Measurements from ENCODE around the gene AKAP5.

AKAP5 gene

GRCh38 chr14:64520699-64521098, 55.4 kb downstream of the AKAP5 start:
- peaks cover 5% of the 10 kb centered on the region for H3K4me1 ChIP-seq (ENCODE audit: insufficient read depth, low read length)

DNA sequence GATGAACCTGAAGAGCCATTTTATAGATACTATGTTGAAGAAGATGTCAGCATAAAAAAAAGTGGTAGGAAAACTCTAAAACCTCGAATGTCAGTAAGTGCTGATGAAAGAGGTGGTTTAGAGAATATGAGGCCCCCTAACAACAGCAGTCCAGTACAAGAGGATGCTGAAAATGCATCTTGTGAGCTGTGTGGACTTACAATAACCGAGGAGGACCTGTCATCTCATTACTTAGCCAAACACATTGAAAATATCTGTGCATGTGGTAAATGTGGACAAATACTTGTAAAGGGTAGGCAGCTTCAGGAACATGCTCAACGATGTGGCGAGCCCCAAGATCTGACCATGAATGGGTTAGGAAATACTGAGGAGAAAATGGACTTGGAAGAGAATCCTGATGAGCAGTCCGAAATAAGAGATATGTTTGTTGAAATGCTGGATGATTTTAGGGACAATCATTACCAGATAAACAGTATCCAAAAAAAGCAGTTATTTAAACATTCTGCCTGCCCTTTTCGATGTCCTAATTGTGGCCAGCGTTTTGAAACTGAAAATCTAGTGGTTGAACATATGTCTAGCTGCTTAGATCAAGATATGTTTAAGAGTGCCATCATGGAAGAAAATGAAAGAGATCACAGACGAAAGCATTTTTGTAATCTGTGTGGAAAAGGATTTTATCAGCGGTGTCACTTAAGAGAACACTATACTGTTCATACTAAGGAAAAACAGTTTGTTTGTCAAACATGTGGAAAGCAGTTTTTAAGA, 57.5 kb downstream of the AKAP5 start:
- Histone ChIP-seq H3K4me3 (ENCODE audit: low read depth in 1 of 2, low read length in 2 of 2) (no peak overlapping the region), H3K27me3 (ENCODE audit: control insufficient read depth in 1 of 2, insufficient read depth in 2 of 2, low read length in 2 of 2) (no peaks in the 10 kb centered on the region), H3K9ac (ENCODE audit: low read length) (no peak overlapping the region), H3K9me3 (ENCODE audit: low read length) (no peaks in the 10 kb centered on the region), H3K4me1 (ENCODE audit: insufficient read depth, low read length) (no peaks in the 10 kb centered on the region), H3K27ac (ENCODE audit: low read depth, low read length) (no peak overlapping the region), H3K36me3 (ENCODE audit: insufficient read depth, low read length) (peaks cover 22% of the 10 kb centered on the region)

More at GRCh38 chr14:64520699-64521098, 55.4 kb downstream of the AKAP5 start:
- no peak overlapping the region for H3K4me3 ChIP-seq (ENCODE audit: low read depth in 1 of 2, low read length in 2 of 2)
- H3K36me3 ChIP-seq (ENCODE audit: insufficient read depth, low read length) = peaks cover 22% of the 10 kb centered on the region
- no peak overlapping the region for H3K27ac ChIP-seq (ENCODE audit: low read depth, low read length)
- H3K9me3 ChIP-seq (ENCODE audit: low read length) = no peaks in the 10 kb centered on the region
- no peak overlapping the region for H3K9ac ChIP-seq (ENCODE audit: low read length)
- no peaks in the 10 kb centered on the region for H3K27me3 ChIP-seq (ENCODE audit: control insufficient read depth in 1 of 2, insufficient read depth in 2 of 2, low read length in 2 of 2)

Data from muscle layer of colon (tissue), 2 donors.